ENCODE results near the gene TXLNB.

GRCh38 chr6:139324301-139324555 lies 32.4 kb upstream of the TXLNB start:
- TF ChIP-seq CTCF (IDR thresholded peaks at IDR 0.05), result no peak
- no peak for TF ChIP-seq REST (IDR thresholded peaks at IDR 0.05; ENCODE audit: insufficient read depth in 1 of 2, low read depth in 2 of 2, low read length in 1 of 2)
- no peak for TF ChIP-seq POLR2AphosphoS5 (IDR thresholded peaks at IDR 0.05; ENCODE audit: low read depth, low read length)
- TF ChIP-seq TCF7L2 (IDR thresholded peaks at IDR 0.05; ENCODE audit: low read depth, low read length), result no peak
- TF ChIP-seq SIN3A (IDR thresholded peaks at IDR 0.05; ENCODE audit: borderline replicate concordance, insufficient read depth, low read depth, low read length), result no peak
